ENCODE measurements around the gene NFU1.

Gene NFU1

GRCh38 chr2:69436938-69437750 is at the start of gene NFU1:
NFU1 (minus strand) TSS chr2:69437435; CDS start chr2:69437422, 13 bp downstream.
- FAIRE-seq, result peak; percentile 84

DNA sequence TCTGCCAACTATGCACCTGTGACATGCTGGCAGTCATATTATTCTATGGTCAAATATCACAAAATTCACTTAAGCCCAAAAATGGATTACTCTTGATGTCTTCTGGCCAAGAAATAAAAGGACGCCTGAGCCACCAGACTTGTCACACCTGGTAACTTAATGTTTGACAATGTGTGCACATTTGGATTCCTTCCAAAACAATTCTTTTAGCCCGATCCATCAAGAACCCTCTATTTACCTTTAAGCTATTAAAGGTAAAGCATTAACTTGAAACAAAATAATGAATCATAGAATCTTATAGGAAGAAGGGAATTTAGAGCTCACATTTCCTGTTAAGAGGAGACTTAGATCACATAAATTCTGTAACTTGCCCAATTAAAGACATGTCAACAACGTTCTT is 46.5 kb upstream of the NFU1 start:
- no peak for FAIRE-seq

DNA sequence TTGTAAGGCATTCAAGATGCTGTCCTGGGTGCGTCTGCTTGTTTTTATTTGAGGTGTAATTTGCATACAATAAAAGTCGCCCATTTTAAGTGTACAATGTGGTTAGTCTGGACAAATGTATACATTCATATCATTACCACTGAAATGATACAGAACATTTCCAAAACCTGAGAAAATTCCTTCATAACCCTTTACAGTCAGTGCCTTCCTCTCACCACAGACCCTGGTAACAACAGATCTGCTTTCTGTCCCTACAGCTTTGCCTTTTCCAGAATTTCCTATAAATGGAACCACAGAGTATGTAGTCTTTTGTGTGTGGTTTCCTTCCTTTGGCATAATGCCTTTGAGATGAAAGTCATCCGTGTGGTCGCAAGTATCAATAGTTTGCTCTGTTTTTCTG is 45.8 kb upstream of the NFU1 start:
- FAIRE-seq, result no peak

GRCh38 chr2:69482471-69482870 is 45.2 kb upstream of the NFU1 start:
- FAIRE-seq, result no peak

DNA sequence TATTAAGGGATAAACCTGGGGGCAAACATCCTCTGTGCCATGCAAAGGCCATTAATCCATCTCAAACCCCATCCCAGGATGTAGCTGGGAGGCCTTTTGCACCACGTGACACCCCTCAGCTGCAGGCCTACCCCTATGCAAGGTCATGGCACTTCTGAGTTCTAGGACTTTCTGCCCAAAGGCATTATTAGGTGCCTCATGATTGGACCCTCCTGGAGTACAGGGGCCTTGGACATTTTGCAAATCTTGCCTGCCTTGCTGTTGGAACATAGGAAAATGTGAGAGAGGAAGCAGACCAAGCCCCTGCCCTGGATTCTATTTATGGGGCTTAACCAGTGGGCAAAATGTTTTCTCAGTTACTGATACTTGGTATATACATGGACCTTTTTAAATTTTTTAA is 44.2 kb upstream of the NFU1 start:
- FAIRE-seq, result no peak

- no peak for FAIRE-seq
Observed at GRCh38 chr2:69477627-69478026, 40.4 kb upstream of the NFU1 start.

DNA sequence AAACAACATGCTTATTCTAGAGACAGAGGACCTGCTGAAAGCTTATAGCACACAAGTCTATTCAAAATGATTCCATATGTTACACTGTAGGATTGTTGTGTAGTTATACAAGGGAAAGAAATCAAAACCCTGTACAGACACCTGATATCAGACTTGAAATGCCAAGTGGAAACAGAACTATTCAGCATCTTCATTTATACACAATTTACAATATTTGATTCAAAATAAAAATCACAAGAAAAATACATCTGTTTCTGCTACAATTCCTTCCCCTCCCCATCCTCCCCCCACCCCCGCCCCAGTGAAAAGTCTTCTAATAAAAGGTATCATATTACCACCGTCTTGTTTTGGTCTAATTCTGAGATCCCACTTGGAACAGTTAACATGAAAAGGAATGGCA is 37.5 kb upstream of the NFU1 start:
- no peak for FAIRE-seq

GRCh38 chr2:69471793-69472192 is 34.6 kb upstream of the NFU1 start:
- no peak for FAIRE-seq

DNA sequence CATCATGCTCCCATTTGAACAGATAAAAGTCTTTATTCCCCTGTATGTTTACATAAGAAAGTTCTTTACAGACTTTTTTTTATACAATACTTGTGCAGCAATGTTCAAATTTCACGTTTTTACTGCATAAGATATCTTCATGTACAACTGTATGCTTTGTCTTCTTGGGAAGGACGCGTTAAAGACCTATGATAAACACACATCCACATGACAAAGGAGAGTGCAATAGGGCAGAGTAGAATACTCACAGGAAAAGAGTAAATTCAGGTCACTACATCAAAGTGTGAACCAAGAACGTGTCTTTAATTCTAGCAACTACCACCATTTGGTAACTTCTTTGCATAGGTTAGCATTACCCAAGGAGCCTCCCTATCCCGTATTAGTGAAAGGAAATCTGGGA is 33.7 kb upstream of the NFU1 start:
- FAIRE-seq, result no peak

DNA sequence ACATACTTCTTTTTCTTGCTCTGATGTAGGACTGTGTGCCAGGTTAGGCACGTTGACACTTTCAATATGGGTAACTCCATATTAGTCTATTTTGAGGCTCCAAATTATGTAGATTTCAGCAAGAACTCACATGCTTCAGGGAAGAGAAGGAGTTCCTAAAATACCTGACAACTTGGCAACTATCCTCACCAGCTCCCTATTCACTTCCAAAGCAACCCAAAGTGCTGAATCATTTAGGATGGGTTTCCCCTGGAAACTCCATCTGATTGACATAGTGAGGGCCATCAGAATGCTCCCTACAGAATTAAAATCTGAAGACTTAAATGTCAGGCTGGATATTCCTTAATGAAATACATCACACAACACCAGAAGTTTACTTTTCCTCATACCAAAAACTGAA is 32.5 kb upstream of the NFU1 start:
- no peak for FAIRE-seq

DNA sequence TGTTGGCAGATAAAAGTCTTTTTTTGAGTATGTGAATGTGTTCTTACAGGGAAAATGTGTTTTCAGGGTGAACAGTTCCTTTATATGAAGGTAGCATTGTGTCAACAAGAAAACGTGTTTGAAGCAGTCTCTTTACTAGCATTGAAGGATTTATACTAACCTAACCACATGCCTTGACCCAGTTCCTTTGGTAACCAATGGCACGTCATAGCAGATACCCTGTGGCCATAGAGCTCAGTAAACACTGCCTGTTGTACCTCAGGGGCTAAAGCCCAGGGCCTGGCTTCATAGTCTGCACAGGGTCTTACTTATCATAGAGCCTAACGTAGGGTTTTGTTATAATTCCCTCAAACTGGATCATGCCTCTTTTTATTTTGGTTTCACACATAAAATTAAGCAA is 32.1 kb upstream of the NFU1 start:
- FAIRE-seq, result no peak

DNA sequence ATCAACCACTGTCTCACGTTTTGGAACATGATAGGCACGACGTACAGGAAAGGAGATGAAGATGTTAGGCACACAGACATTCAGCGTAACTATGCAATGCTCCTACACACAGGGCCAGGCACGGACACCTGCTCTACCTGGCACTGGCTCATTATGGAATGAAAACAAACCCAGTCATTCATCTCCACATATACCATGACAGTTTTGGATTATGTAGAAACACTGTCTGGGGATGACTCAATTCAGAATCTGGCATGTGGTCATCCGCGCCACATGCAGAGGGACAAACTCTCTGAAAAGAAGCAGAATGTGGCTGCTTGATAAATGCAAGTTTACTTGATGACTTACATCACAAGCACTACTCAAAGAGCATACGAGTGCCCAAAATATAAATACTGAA is 29.5 kb upstream of the NFU1 start:
- FAIRE-seq, result no peak

DNA sequence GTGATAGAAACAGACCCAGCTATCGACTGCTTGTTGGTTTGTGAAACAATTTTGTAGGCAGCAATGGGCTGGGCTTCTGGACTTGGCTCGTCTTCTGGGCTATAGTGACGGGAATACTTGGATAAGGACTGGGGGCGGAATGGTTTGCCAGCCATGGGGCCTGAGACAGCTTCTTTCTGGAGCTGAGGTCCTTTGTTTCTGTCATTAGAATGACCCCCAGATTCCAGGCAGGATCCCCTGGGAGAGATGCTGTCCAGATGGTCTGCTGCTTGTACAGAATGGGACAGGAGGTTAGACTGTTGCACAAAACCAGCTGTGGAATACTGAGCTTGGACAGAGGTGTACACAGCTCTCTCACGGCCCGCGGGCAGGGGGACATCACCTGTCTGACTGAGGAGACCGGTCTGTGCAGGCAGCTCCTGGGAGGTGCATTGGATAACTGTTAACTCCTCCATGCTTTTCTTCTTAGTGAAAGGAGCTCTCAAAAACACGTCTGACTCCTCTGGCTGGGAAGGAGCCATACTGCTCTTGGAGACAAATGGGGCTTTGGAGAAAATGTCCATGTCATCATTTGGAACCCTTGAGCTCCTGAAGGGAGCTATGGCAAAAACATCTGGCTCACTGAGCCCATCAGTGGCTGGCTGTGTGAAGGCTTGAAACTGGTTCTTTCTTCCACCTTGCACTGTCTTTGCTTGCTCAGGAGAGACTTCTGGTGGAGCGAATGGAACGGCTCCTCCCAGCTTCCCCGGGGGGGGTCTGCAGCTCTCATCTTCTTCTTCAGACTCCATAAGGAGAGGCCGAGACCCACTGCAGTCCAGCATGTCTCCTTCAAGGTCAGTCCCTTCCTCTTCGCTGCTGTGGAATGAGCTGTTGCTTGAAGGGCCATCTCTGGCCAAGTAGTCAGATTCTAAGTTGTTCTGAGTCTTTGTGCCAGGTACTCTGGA is 28.6 kb upstream of the NFU1 start:
- FAIRE-seq, result no peak

DNA sequence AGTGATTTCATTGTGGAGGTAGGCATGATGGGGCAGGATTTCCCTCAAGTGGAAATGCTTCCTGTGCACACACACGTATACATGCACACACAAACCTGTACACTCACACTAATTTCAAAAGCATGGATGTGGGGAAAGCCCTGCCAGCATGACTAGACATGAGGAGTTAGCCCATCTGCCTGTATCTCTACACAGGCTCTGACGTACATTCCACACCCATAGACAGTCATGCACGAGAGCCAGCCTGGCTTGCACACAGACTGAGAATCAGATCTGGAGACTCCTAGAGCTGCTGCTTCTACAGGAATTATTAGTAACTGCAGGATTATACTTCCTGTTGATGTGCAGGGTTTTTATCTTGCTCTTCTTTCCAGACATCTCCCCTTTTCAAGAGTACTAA is 27.3 kb upstream of the NFU1 start:
- FAIRE-seq, result no peak

DNA sequence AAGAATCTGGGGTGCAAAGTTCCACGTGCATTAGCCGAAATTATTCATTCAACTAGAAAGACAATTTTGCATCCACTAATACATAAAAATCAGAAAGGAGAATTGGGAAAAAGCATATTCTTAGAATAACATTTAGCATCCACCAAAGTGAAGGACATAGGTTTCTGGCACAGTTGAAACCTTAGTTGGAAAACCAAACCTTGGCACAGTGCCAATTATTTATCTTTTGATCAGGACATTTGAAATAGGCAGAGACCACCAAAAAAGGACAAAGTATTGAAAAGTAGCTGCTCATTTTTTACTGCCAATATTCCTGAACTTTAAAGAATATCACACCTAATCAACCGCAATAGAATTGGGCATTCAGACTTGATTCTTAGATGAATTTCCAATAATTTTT is 25.5 kb upstream of the NFU1 start:
- no peak for FAIRE-seq

DNA sequence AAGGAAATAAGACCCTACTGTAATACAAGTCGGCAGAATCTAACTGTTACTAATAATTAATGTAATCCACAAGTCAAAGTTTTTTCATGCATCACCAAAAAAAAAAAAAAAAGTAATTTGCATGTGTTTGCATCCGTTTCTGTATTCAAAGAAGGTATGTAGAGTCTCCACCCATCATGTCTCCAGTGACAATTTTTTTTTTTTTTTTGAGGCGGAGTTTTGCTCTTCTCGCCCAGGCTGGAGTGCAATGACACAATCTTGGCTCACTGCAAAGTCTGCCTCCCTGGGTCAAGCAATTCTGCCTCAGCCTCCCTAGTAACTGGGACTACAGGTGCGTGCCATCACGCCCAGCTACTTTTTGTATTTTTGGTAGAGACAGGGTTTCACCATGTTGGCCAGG is 24.2 kb upstream of the NFU1 start:
- no peak for FAIRE-seq

DNA sequence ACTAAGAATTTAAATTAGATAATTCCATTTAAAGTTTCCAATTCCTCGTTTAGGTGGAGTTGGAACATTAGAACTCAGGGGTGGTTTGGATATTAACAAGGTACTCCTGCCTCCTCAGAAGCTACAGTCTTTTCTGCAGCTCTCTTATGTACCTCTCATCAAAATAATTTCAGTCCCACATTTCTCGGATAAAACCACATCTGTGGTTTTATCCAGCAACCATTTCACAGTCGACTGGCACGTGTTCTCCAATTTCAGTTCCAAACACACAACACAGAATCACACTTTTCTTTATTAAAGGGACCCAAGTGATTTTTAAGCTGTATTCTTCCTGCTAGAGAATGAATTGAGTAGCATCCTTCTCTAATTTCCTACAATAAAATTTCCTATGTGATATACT is 22.7 kb upstream of the NFU1 start:
- FAIRE-seq, result no peak

DNA sequence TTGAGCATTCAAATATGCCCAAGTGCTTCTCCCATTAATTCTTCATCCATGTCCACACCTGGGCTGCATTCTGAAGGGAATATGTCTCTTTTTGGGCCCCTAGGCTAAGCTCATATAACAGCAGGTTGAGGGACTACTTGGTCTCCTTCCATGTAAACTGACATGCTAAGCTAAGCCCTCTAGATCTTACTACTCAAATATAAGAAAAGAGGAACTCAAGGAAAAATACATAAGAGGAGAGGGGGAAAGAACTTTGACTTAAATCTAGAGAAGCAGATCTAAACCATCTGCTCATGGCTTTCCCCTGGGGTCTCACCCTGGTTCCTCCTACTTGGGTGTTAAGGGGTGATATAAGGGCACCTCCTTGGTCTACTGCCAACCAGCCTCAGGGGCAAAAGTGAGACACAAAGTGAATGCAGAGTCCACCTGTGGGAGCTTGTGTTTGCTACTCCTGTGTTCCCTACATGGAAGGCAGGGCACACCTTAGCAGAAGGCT is 19.8 kb upstream of the NFU1 start:
- no peak for FAIRE-seq

DNA sequence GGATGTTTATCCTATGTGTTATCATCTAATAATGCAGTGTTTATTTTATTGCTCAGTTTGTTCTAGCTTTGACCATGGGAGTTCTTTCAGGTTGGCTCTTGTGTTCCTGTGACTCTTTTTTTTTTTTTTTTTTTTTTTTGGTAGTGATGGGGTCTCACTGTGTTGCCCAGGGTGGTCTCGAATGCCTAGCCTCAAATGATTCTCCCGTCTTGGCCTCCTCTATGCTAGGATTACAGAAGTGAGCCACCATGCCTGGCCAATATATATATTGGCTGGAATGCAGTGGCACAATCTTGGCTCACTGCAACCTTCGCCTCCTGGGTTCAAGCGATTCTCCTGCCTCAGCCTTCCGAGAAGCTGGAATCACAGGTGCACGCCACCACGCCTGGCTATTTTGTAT is 18.9 kb upstream of the NFU1 start:
- FAIRE-seq, result no peak

GRCh38 chr2:69454976-69455375 is 17.7 kb upstream of the NFU1 start:
- no peak for FAIRE-seq

GRCh38 chr2:69453475-69454129 is 16.4 kb upstream of the NFU1 start:
- no peak for FAIRE-seq

GRCh38 chr2:69452687-69453086 is 15.5 kb upstream of the NFU1 start:
- no peak for FAIRE-seq

DNA sequence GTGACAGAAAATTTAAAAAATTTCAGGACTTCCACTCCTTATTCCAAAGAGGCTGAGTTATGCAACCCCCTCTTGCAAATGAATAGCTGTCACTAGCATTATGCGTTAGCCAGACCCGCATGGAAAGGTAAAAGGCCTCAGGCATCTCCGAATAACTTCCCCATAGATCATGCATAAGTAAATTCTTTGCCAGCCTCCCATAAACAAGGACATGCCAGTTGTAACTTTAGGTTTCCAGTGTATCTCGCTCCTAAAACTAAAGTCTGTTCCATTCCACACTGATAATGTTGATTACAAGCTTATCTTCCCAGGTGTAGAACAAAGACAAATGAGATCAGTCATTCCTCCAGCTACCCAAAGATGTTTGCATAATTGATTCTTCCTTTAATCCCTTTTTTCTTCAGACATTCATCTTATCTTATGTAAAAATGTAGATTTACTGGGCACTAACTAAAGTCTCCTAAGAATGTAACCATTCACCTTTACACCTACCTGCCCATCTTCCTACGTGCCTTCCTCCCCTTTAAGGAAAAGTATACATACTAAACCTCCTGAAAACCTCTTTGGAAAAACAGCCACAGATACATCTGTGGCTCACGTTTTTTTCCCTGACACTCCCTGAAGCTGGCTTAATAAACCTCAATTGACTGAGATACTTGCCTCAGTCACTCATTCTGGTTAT is 13.6 kb upstream of the NFU1 start:
- FAIRE-seq, result no peak
